Pons (tissue), 1 donor: ENCODE measurements around the gene ADAMTSL1.

ENCODE experiments used
- DNase-seq: peaks from one replicate; pipeline ENCODE4 v3.0.0-alpha.2; 2016; ENCODE audit warnings: low spot score

ADAMTSL1 gene

DNA sequence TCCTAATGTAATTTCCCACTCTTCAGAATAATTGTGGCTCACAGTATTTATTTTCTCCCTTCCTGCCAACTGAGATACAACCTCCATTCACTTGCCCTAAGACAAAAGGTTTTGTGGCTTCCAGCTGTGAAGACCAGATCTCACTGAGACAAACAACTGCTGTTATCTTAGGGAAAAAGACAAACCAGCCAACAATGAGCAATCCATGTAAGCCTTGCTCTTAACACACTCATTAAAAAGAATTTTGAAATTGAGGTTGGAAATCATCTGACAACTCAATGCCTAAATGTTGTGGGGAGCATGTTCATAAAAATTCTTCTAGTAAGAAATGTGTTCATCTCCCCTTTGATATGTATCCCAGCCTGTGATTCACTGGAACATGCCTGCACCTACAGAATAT is 132.9 kb downstream of the ADAMTSL1 start:
- peak; percentile 54 for DNase-seq

DNA sequence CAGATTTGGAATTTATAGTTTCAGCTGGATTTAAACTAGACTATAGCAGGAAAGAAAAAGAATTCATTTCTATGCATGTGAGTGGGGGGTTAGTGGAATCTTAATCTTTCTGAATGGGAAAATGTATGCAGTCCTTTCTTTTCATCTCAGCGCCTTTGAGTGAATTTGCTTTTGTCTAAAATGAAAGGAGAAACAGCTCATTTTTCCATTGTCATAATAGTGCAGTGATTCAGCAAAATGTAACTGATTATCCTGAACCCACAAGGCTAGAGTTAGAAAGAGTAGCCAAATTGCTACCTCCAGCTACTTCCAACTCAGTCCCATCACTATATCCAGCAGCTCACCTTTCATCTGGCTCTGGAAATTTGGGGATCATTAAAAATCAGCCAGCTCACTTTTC is 134.4 kb downstream of the ADAMTSL1 start:
- DNase-seq: no peak

DNA sequence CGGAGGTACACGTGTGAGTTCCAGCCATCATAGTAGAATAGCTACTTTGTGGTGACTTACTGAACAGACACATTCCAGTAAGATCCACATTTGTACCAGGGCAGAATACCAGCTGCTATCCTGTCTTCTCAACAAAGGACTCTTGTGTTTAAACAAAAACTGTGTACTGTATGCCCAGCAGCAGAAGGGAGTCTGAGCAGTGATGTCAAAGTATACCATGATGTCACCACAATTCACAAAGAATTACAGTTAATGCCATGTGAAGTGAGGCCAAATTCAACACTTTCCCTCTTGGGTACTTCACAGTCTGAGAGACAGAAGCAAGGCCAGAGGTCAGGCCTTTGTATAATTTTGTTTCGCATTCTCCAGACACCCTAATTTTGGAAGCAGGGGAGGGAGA is 137.0 kb downstream of the ADAMTSL1 start:
- peak; percentile 98 for DNase-seq

DNA sequence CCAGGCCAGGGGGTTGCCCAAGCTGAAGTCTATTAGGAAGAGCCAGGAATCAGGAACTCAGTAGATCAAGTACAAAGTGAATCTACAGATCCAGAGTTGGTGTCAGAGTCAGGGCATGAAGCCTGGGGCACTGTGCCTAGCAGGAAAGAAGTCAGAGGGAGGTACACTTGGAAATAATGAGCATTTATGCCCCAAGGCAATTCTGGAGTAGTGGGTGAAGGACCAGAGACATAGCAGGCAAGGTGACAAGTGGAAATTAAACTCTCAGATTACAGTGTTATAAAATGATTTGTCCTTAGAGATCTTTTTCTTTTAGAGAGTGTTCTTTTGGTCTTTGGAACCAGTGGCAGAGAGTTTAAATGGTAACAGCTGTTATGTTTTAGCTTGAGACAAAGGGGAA is 138.0 kb downstream of the ADAMTSL1 start:
- DNase-seq: no peak

DNA sequence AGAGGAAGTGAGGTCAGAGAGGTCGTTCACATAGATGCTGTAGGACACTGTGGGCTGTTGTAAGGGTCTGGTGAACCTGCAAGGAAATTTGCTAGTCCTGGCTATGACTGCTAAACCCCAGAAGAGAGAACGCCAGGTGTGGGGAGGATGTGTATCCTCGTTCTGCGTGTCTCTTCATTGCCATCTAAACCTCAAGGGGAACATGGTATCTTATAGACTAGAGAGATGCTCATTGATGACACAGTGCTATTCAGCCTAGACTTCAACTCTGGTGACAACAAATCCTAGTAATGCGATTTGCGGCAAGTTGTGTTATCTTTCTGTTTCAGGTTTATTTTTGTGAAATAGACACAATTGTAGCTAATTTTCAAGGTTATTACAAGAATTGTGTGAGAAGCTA is 140.2 kb downstream of the ADAMTSL1 start:
- no peak for DNase-seq

DNA sequence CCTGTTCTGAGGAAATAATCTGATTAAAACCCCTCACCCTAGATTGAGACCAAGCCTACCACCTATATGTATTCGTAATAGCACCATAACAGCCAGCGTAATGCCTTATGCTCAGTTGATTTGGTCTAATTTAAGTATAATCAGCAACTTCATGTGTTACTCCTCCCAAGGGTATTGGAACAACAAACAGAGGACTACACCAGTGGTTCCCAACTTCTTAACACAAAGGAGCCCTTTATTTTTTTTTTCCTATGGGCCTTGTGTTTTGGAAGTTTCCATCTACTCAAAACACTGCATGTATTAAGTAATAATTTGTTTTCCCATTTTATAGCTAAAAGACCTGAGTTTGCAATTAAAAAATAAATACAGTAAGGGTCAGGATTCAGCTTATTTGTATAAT is 140.7 kb downstream of the ADAMTSL1 start:
- DNase-seq: no peak

DNA sequence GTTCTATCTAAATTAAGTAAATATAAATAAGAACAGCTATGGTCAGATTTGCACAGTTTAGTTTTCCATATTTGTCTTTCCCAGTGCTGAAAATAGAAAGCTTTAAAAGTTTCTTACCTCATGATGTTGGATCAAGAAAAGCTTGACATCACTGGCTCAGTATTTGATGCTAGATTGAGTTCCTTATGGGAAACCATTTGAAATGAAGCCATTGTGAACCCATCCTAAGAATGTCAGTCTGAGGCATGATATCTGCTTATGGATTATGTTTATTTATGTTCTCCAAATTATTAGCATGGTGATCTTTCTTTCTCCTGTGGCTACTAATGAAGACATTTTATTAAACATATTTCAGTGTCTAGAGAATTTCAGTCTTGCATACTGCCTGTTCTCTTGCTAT is 143.0 kb downstream of the ADAMTSL1 start:
- DNase-seq: no peak

DNA sequence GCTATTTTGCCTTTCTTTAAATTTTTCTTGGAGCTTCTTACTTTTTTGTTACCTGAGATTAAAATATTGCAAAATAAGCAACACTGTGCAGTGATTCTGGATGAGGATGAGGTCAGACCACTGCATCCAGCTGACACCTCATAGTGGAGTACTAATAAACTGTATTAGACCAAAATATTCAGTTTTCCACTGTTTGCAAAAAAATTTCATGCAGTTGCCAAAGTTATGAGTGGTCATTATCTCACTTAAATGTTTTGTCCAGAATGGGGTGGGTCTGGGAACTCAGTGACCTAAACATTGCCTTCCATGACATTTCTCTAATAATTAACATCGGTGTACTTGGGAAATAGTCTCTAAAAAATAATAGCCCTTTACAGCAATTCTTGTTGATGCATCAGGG is 143.8 kb downstream of the ADAMTSL1 start:
- no peak for DNase-seq

DNA sequence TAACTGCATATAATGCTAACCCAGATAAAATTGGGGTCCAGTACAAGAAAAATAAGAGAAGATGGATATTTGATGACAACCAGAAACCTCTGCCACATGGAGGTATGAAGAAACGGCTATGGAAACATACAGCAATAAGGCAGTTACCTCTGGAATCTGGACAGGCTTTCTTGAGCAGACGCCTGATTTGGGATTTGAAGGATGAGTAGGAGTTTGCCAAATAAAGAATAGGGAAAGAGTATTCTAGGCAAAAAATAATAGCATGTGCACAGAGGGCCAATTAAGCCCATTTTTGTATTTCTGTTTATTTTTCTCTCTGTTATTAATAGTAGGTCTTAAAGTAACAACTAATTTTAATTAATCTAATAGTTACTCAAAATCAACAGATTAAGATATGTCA is 144.9 kb downstream of the ADAMTSL1 start:
- no peak for DNase-seq

DNA sequence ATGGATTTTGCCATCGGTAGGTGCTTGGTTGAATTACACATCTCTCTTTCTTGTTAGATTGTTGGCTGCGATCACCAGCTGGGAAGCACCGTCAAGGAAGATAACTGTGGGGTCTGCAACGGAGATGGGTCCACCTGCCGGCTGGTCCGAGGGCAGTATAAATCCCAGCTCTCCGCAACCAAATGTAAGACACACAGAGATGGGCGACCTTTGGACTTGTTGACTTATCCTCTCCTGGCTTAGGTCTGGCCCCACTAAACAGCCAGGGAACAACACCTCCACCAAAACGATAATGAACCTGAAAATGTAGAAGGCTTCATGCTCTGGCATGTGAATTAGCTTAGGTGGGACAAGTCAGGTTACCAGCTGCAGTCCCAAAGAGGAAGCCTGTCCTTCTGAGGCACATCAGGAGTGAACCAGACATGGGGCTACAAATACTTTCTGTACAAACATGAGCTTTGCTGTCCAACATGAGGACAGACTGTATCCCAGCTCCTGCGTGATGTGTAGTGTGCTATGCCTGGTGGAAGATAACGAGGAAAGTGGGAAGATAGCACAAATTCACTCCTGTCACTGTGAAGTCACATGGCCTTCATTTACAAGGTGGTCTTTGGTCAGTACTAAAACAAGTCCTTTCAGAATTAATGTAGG is 148.4 kb downstream of the ADAMTSL1 start:
- DNase-seq: no peak

DNA sequence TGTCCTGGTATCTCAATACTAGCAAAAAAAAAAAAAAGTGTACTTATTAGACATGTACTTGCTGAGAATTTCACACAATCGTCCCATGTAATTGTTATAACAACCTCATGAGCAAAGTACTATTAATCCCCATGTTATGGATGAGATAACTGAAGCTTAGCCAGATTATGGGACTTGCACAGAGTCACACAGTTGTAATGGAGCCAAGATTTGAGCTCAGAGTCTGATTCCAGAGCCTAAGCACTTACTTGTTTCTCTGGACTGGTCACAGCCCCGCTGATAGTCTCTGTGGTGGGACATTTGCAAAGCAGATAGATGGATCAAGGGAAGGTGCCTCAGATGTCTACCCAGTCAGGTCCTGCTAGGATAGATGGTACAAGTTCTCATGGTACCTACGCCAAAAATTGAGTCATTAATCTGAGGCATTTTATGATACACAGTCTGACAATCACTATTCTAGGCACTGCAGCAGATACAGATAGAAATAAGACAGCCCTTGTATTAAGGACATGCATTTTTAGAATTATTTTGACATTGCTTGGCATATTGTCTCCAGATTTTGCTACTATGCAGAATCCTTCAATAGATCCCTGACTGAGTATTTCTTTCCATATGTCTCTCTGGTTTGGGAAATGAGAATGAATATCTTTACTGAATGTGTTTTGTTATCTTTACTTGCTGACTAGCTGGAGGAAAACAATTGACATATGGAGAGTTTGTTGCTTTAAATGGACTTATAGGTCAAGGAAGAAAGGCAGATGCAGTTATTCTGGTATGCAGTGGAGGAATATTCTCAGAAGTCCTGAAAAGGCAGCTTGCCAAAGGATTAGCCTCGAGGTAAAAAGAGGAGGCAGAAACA is 149.5 kb downstream of the ADAMTSL1 start:
- DNase-seq: no peak

DNA sequence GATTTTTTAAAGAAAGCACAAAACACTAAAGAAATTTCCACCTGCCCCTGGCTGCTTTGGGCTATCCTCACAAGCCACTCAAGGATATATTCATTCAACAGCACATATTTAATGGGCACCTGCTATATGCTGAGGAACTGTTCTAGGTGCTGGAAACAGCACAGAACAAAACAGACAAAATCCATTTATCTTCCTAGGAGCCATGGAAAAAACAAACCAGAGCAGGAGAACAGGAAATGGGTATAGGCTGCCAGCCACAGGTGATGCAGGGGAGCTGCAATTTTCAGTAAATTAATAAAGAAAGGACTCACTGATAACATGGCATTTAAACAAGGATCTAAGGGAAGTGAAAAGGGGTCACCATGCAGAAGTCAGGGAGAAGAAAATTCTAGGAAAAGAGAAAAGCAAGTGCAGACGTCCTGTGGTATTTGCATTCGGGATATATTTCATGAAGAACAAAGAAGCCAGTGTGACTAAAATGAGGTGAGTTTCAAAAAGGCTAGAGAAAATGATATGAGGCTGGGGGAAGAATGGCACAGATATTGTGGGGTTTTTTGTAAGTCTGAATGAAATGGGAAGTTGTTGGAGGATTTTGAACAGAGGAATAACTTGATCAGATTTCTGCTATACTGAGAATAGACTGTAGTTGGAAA is 152.2 kb downstream of the ADAMTSL1 start:
- no peak for DNase-seq

DNA sequence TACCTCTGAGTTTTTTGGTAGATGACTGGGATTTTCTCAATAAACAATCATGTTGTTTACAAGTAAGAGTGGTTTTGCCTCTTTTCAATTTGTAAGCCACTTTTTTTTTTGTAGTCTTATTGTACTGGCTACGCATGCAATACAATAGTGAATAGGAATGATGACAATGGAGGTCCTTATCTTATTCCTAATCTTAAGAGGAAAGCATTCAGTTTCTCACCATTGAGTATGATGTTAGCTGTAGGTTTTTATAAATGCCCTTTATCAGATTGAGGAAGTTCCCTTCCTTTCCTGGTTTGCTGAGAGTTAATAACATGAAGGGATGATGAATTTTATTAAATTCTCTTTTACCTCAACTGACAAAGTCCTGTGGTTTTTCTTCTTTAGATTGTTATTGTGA is 155.2 kb downstream of the ADAMTSL1 start:
- DNase-seq: peak; percentile 28

DNA sequence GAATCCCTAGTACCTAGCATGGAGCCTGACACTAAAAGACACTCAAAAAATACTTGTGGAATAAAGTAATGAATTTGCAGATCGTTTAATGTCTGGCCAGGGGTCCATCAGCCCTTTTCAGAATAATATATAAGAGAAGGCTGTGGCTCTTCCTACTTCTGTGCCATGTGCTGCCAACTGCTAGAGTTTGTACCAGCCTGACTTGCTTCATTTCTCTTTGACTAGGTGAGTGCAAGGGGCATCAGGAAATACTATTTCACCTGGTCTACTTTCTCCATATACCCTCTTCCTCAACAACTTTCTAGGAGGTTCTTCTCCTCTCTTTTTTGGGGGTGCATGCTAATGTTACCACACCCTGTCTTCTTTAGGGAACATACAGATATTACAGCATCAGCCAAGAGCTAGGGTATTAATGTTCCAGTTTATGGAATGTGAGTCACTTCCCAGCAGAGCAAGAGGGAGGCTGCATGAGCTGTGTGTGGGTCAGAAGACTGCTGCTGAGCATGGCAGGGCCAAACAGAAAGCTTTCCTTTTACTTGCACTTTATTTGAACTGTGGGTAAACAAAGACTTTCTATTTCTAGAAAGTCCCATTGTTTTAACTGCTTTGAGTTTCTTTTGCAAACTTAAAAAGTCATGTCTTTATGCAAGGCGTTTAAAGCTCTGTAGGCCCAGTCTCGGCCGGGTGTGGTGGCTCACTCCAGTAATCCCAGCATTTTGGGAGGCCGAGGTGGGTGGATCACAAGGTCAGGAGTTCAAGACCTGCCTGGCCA is 158.9 kb downstream of the ADAMTSL1 start:
- DNase-seq: peak; percentile 34

DNA sequence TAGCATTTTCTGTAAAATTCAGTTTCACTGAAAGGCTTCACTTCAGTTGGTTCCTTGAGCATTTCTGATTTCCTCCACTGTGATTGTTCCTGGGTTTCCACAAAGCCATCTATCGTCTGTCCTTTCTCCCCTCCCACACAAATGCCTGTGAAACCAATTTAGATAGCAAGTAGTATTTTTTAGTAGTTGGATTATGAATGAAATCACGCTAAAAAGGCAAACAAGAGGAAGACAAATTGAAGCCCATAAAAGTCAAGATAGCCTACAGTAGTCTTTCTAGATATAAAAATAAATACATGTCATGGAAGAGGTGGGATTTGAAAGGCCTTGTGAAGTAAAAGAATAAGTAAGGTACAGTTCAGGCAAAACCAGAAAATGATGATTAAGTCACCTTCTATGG is 162.8 kb downstream of the ADAMTSL1 start:
- DNase-seq: no peak

DNA sequence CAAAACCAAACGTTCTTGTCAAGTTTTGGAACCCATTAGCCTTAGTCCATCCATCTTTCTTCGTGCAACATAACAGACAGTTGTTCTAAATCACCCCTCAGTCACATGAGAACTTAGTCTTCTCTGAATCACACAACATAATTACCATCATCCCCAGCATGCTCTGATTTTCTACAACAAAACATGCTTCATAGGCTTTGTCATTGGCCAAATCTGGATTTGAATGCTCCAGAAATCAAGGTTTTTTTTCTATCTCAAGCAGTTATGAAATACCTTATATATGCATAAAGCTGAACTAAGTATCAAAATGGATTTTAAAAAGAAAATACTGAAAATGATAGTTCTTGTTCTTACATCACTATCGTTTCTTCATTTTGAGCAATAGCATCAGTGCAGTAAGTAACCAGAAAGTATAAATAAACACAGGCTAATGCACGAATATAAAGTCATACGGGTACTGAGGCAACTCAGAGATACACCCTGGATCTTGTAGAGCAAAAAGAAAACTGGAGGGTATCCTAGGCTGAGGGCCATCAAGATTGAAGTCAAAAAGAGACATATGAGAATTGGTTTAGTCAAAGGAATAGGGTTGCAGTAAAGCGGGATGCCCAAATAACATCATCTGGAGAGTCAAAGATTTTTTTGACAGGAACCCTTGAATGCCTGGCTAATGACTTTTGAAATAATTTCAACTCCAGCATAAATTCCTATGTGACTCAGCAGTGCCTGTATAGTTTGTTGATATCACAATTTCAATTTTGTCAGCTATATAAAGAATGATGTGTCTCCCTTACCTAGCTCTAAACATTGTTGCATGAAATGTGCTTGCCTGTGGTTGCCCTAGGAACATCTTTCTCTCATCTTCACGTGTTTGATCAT is 164.7 kb downstream of the ADAMTSL1 start:
- no peak for DNase-seq

DNA sequence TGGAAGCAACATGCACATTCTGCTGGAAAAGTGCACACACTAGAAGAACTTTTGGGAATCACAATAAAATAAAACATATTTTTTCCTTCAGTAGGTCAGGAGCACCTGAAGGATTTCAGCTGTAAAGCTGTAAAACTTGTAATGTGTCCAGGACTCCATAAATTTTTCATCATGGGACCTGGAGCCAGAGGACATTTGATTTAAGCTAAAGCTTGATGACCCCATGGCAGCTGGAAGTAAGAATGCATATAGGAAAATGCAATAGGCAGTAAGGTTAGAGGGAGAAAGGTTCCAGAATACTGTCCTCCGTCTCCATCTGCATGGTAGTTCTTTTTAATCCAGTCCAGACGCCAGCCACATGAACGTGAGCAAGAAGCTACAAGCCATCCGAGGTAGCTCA is 166.0 kb downstream of the ADAMTSL1 start:
- no peak for DNase-seq

DNA sequence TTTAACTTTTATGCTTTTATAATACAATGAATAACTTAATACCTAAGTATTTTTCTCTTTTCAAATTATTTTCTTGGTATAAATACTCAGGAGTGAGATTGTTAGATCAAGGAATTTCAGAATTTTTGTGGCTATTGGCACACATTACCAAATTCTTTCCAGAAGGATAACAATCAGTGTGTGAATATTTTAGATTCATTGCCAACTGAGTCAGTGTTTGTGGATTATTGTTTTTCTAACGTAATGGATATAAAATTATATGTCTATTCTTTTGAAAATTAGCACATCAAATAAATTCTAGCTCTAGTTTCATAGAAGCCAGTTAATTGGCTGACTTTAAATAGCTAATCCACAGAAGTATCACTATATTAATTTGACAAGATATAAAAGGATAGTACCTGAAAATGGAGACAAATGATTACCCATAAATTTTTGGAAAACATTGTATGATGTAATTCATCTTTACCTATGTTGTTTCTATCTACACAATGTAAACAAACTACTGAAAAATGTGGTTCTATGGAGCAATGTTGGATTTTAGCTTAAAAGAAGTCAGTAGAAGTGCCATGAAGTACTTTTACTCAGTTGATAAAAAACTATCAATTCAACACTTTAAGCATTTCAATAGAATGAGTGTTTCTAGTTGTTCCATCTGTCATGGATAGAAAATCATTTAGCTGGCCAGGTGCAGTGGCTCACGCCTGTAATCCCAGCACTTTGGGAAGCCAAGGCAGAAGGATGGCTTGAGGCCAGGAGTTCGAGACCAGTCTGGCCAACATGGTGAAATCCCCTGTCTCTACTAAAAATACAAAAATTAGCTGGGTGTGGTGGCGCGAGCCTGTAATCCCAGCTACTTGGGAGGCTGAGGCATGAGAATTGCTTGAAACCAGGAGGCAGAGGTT is 185.1 kb downstream of the ADAMTSL1 start:
- DNase-seq: no peak

DNA sequence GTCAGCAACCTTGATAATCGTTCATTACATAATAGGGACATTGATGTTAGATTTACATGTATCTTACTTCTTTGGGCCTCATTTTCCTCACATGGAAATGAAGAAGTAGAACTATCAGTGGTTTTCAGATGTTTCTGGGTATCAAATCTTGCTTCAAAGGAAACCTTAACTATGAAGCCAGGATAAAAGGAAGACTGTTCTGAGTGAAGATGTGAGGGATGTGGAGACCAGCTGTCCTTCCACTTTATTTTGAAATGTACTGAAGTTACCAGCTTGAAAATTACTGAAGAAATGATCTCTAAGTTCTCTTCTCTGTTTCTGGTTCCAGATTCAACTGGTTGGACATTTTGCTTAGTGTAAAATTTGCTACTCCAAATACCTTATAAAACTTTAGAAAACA is 186.0 kb downstream of the ADAMTSL1 start:
- no peak for DNase-seq

DNA sequence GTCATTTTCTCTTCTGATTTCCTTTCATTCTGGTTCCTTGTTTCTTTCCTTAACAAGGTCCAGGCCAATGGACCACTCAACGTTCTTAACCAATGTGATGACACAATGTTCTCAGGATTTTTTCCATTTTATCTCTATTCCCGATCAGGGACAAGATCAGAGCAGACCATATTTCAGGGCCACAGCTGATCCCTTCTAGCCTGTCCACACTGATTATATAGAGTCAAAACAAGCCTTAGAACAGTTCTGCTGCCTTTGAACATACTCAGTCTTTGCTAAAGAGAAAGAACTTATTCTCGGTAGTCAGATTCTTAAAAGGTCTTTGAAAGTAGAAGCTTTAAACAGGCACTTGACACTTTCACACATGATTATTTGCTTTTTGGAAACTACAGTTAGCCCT is 188.4 kb downstream of the ADAMTSL1 start:
- no peak for DNase-seq
